ENCODE data around the gene ITGAV. TPM values are rescaled to one million over a fixed set of nuclear protein-coding genes. Genes with fewer than 3 reads are reported as not detected.

ITGAV gene
- 20.9 TPM for polyA plus RNA-seq (2013, experiment 1 of 2)
- polyA plus RNA-seq (2013, experiment 2 of 2): 22.3 TPM

DNA sequence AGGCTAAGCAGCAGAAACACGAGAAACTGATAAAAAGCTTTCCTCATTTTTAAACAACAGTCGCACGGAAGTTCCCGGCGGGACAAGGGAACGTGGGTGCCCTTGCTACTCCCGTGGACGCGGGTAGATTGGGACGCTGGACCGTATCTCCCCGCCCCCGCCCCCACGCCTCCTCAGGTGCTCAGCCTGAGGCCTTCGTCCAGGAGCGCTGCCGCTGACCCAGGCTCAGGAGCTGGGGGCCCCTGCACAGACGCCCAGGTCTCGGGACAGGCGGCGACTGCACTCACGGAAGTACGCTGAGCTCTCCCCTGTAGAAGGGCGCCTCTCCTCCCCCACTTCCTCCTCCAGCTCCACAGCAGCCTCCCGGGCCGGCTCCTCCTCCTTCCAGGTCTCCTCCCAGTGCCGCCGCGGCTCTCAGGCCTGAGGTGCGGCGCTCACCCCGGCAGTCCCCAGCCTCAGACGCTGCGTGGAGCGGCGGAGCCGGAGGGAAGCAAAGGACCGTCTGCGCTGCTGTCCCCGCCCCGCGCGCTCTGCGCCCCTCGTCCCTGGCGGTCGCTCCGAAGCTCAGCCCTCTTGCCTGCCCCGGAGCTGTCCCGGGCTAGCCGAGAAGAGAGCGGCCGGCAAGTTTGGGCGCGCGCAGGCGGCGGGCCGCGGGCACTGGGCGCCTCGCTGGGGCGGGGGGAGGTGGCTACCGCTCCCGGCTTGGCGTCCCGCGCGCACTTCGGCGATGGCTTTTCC lies at the start of gene ITGAV:
Gene ITGAV, plus strand, starts transcription at position 445 of the 738 bp plus-strand sequence. Its CDS starts 283 bp downstream, at position 728.
- peak within 1 kb of the TSS; percentile 90 for H3K9ac ChIP-seq (ENCODE audit: low read depth, low read length, poor library complexity)
- H3K4me2 ChIP-seq (ENCODE audit: insufficient read depth, low read length, poor library complexity, severe bottlenecking): peak within 1 kb of the TSS; percentile 66

DNA sequence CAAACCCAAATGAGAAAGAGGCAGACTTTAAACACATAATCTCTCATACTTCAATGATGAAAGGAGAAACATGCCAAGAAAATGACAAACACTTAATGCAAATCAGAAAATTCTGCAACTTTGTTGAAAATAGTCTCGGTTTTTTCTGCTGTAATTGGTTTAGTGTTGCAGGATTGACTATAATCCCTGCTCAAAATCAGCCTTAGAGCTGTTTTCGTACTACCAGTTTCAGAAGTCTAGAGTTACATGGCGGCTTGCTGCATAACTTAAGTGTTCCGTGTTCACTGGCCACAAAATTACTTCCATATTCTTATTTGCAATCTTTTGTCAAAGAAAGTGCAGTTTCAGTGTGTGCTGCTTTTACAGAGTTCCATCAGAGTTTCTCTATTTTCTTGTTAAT lies 48.9 kb upstream of the ITGAV start:
- Histone ChIP-seq H3K4me2 (ENCODE audit: insufficient read depth, low read length, poor library complexity, severe bottlenecking) (no peak overlapping the region), H3K27ac (replicated peaks; ENCODE audit: low read length) (no peak overlapping the region), H2AK5ac (ENCODE audit: low read depth, low read length) (no peak overlapping the region), H2BK15ac (ENCODE audit: low read length) (no peak overlapping the region), H2BK12ac (ENCODE audit: low read length) (no peak overlapping the region), H2BK120ac (ENCODE audit: low read depth, low read length) (no peak overlapping the region), H3K9me3 (replicated peaks in 1 of 2; ENCODE audit: control insufficient read depth in 2 of 2, insufficient read depth in 1 of 2, low read depth in 1 of 2, low read length in 2 of 2) (no peaks in the 10 kb centered on the region), H3K4me3 (ENCODE audit: low read length in 2 of 2) (no peak overlapping the region), H4K8ac (ENCODE audit: low read depth, low read length) (no peak overlapping the region), H2BK5ac (ENCODE audit: low read length) (no peak overlapping the region), H3K27me3 (ENCODE audit: control insufficient read depth in 3 of 3, insufficient read depth in 3 of 3, low read depth in 1 of 3, low read length in 3 of 3) (no peaks in the 10 kb centered on the region), H3K79me1 (ENCODE audit: low read depth, low read length) (no peaks in the 10 kb centered on the region), H2AFZ (ENCODE audit: low read length) (no peak overlapping the region), H3K23ac (ENCODE audit: low read depth, low read length, poor library complexity) (no peak overlapping the region), H3K4me1 (ENCODE audit: control insufficient read depth in 2 of 2, insufficient read depth in 1 of 2, low read depth in 1 of 2, low read length in 2 of 2) (peaks cover 4 to 7% of the 10 kb centered on the region in 2 donors), H3K14ac (ENCODE audit: low read length) (no peak overlapping the region), H3K4ac (ENCODE audit: low read length) (no peak overlapping the region), H3K36me3 (replicated peaks in 1 of 2; ENCODE audit: control insufficient read depth in 2 of 2, insufficient read depth in 2 of 2, low read length in 2 of 2) (no peaks in the 10 kb centered on the region), H3K18ac (ENCODE audit: low read length) (no peak overlapping the region), H4K91ac (ENCODE audit: low read depth, low read length, poor library complexity) (no peak overlapping the region), H3K9ac (ENCODE audit: low read depth, low read length, poor library complexity) (no peak overlapping the region)
- no peak for DNase-seq (ENCODE audit: low spot score)
- WGBS, 2 donors (ENCODE audit: extremely low coverage in 2 of 2, insufficient read length in 2 of 2, insufficient replicate concordance in 1 of 2): no CpG with 5 or more reads among the region's 4 CpGs

More for the DNA sequence above, at the start of gene ITGAV:
- peak within 1 kb of the TSS; percentile 93 for H2BK120ac ChIP-seq (ENCODE audit: low read depth, low read length)
- H3K4ac ChIP-seq (ENCODE audit: low read length): no peak within 1 kb of the TSS
- peaks cover 0 to 8% of the 10 kb centered on the region in 2 donors for H3K4me1 ChIP-seq (ENCODE audit: control insufficient read depth in 2 of 2, insufficient read depth in 1 of 2, low read depth in 1 of 2, low read length in 2 of 2)
- no peaks in the 10 kb centered on the region for H3K36me3 ChIP-seq (replicated peaks in 1 of 2; ENCODE audit: control insufficient read depth in 2 of 2, insufficient read depth in 2 of 2, low read length in 2 of 2)
- peak within 1 kb of the TSS; percentile 35 for H4K91ac ChIP-seq (ENCODE audit: low read depth, low read length, poor library complexity)
- H3K79me1 ChIP-seq (ENCODE audit: low read depth, low read length): no peaks in the 10 kb centered on the region
- peak within 1 kb of the TSS; percentile 94 for H2BK15ac ChIP-seq (ENCODE audit: low read length)
- H2BK5ac ChIP-seq (ENCODE audit: low read length): peak within 1 kb of the TSS; percentile 98
- DNase-seq (ENCODE audit: low spot score): peak; percentile 84
- peak within 1 kb of the TSS; percentile 85 for H3K27ac ChIP-seq (replicated peaks; ENCODE audit: low read length)
- peak within 1 kb of the TSS; percentile 96 for H3K18ac ChIP-seq (ENCODE audit: low read length)
- H3K4me3 ChIP-seq (ENCODE audit: low read length in 2 of 2): peak within 1 kb of the TSS; percentile 79 to 89
- H3K14ac ChIP-seq (ENCODE audit: low read length): peak within 1 kb of the TSS; percentile 33
- H3K23ac ChIP-seq (ENCODE audit: low read depth, low read length, poor library complexity): peak within 1 kb of the TSS; percentile 99
- no peaks in the 10 kb centered on the region for H3K27me3 ChIP-seq (ENCODE audit: control insufficient read depth in 3 of 3, insufficient read depth in 3 of 3, low read depth in 1 of 3, low read length in 3 of 3)
- H4K8ac ChIP-seq (ENCODE audit: low read depth, low read length): no peak within 1 kb of the TSS
- no CpG with 5 or more reads among the region's 71 CpGs for WGBS, 2 donors (ENCODE audit: extremely low coverage in 2 of 2, insufficient read length in 2 of 2, insufficient replicate concordance in 1 of 2)
- H2AFZ ChIP-seq (ENCODE audit: low read length): peak within 1 kb of the TSS; percentile 97
- H2AK5ac ChIP-seq (ENCODE audit: low read depth, low read length): peak within 1 kb of the TSS; percentile 93
- H2BK12ac ChIP-seq (ENCODE audit: low read length): peak within 1 kb of the TSS; percentile 69
- no peaks in the 10 kb centered on the region for H3K9me3 ChIP-seq (replicated peaks in 1 of 2; ENCODE audit: control insufficient read depth in 2 of 2, insufficient read depth in 1 of 2, low read depth in 1 of 2, low read length in 2 of 2)

DNA sequence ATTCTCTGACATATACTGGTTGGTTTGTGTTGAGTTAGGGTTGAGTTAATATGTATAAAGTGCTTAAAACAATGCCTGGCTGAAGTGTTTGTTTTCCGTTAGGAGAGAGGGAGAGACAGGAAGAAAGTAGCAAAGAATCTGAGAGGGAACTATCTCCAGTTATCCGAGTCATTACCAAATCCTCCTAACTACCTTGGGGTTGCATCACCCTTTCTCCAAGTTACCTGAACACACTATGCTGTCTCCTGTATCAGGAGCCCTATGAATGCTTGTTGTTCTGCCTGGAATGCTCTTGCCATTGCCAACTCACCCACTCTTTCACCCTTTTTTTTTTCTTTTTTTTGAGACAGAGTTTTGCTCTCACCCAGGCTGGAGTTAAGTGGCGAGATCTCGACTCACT lies 47.9 kb upstream of the ITGAV start:
- H3K4me3 ChIP-seq (ENCODE audit: low read length in 2 of 2): no peak overlapping the region
- no peak overlapping the region for H3K4me2 ChIP-seq (ENCODE audit: insufficient read depth, low read length, poor library complexity, severe bottlenecking)
- no CpG with 5 or more reads among the region's 4 CpGs for WGBS, 2 donors (ENCODE audit: extremely low coverage in 2 of 2, insufficient read length in 2 of 2, insufficient replicate concordance in 1 of 2)
- H3K9me3 ChIP-seq (replicated peaks in 1 of 2; ENCODE audit: control insufficient read depth in 2 of 2, insufficient read depth in 1 of 2, low read depth in 1 of 2, low read length in 2 of 2): no peaks in the 10 kb centered on the region
- H2BK15ac ChIP-seq (ENCODE audit: low read length): no peak overlapping the region
- no peaks in the 10 kb centered on the region for H3K36me3 ChIP-seq (replicated peaks in 1 of 2; ENCODE audit: control insufficient read depth in 2 of 2, insufficient read depth in 2 of 2, low read length in 2 of 2)
- no peak for DNase-seq (ENCODE audit: low spot score)
- no peak overlapping the region for H3K4ac ChIP-seq (ENCODE audit: low read length)
- H3K23ac ChIP-seq (ENCODE audit: low read depth, low read length, poor library complexity): no peak overlapping the region
- H3K27ac ChIP-seq (replicated peaks; ENCODE audit: low read length): no peak overlapping the region
- H2AFZ ChIP-seq (ENCODE audit: low read length): no peak overlapping the region
- no peak overlapping the region for H2BK5ac ChIP-seq (ENCODE audit: low read length)
- no peak overlapping the region for H2AK5ac ChIP-seq (ENCODE audit: low read depth, low read length)
- H3K9ac ChIP-seq (ENCODE audit: low read depth, low read length, poor library complexity): no peak overlapping the region
- H3K79me1 ChIP-seq (ENCODE audit: low read depth, low read length): no peaks in the 10 kb centered on the region
- no peaks in the 10 kb centered on the region for H3K27me3 ChIP-seq (ENCODE audit: control insufficient read depth in 3 of 3, insufficient read depth in 3 of 3, low read depth in 1 of 3, low read length in 3 of 3)
- H2BK12ac ChIP-seq (ENCODE audit: low read length): no peak overlapping the region
- H4K91ac ChIP-seq (ENCODE audit: low read depth, low read length, poor library complexity): no peak overlapping the region
- no peak overlapping the region for H3K14ac ChIP-seq (ENCODE audit: low read length)
- H2BK120ac ChIP-seq (ENCODE audit: low read depth, low read length): no peak overlapping the region
- no peak overlapping the region for H3K18ac ChIP-seq (ENCODE audit: low read length)
- H3K4me1 ChIP-seq (ENCODE audit: control insufficient read depth in 2 of 2, insufficient read depth in 1 of 2, low read depth in 1 of 2, low read length in 2 of 2): peaks cover 4 to 7% of the 10 kb centered on the region in 2 donors
- no peak overlapping the region for H4K8ac ChIP-seq (ENCODE audit: low read depth, low read length)

DNA sequence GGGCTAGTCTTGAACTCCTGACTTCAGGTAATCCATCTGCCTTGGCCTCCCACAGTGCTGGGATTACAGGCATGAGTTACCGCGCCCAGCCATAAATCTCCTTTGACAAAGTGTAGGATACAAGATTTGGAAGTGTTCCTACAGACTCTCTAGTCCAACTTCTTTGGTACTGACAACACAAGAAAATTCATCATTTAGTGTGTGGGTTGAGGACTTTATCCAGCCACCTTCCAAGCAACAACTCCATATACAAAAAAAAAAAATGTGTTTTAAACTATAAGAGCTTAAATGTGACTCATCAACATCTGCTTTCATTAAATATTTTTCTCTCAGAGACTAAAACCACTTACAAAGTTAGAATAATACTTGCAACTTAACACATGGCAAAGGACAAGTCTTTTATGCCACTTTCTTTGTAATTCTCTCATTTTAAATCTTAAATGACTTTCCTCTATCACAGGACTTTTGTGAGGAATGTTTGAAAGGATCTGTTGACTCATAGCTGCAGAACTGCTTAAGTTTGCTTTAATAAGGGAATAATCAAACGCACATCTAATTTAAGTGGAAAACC lies 46.2 kb upstream of the ITGAV start:
- no peak overlapping the region for H2BK15ac ChIP-seq (ENCODE audit: low read length)
- no peak overlapping the region for H3K4me2 ChIP-seq (ENCODE audit: insufficient read depth, low read length, poor library complexity, severe bottlenecking)
- H3K4ac ChIP-seq (ENCODE audit: low read length): no peak overlapping the region
- no CpG with 5 or more reads among the region's 3 CpGs for WGBS, 2 donors (ENCODE audit: extremely low coverage in 2 of 2, insufficient read length in 2 of 2, insufficient replicate concordance in 1 of 2)
- peak overlapping the region; percentile 67 for H2AFZ ChIP-seq (ENCODE audit: low read length)
- no peak overlapping the region for H4K8ac ChIP-seq (ENCODE audit: low read depth, low read length)
- no peaks in the 10 kb centered on the region for H3K9me3 ChIP-seq (replicated peaks in 1 of 2; ENCODE audit: control insufficient read depth in 2 of 2, insufficient read depth in 1 of 2, low read depth in 1 of 2, low read length in 2 of 2)
- no peak overlapping the region for H3K9ac ChIP-seq (ENCODE audit: low read depth, low read length, poor library complexity)
- H3K4me1 ChIP-seq (ENCODE audit: control insufficient read depth in 2 of 2, insufficient read depth in 1 of 2, low read depth in 1 of 2, low read length in 2 of 2): peaks cover 4 to 7% of the 10 kb centered on the region in 2 donors
- no peak overlapping the region for H3K23ac ChIP-seq (ENCODE audit: low read depth, low read length, poor library complexity)
- no peak overlapping the region for H3K18ac ChIP-seq (ENCODE audit: low read length)
- no peak overlapping the region for H2BK12ac ChIP-seq (ENCODE audit: low read length)
- no peaks in the 10 kb centered on the region for H3K36me3 ChIP-seq (replicated peaks in 1 of 2; ENCODE audit: control insufficient read depth in 2 of 2, insufficient read depth in 2 of 2, low read length in 2 of 2)
- no peaks in the 10 kb centered on the region for H3K79me1 ChIP-seq (ENCODE audit: low read depth, low read length)
- H3K4me3 ChIP-seq (ENCODE audit: low read length in 2 of 2): no peak overlapping the region
- H2AK5ac ChIP-seq (ENCODE audit: low read depth, low read length): peak overlapping the region; percentile 63
- no peaks in the 10 kb centered on the region for H3K27me3 ChIP-seq (ENCODE audit: control insufficient read depth in 3 of 3, insufficient read depth in 3 of 3, low read depth in 1 of 3, low read length in 3 of 3)
- no peak overlapping the region for H2BK5ac ChIP-seq (ENCODE audit: low read length)
- peak overlapping the region; percentile 59 for H3K27ac ChIP-seq (replicated peaks; ENCODE audit: low read length)
- H2BK120ac ChIP-seq (ENCODE audit: low read depth, low read length): no peak overlapping the region
- DNase-seq (ENCODE audit: low spot score): no peak
- no peak overlapping the region for H3K14ac ChIP-seq (ENCODE audit: low read length)
- H4K91ac ChIP-seq (ENCODE audit: low read depth, low read length, poor library complexity): no peak overlapping the region
